Measurements from ENCODE around the gene TMEM198. TPM values are rescaled to one million over a fixed set of nuclear protein-coding genes. Genes with fewer than 3 reads are reported as not detected.
A peak's percentile ranks its signal among the peaks of the same experiment; 100 is the strongest.

Gene TMEM198
- total RNA-seq, 6 experiments from 2014 or later = 0.68 to 3.2 (median 1.2) TPM

DNA sequence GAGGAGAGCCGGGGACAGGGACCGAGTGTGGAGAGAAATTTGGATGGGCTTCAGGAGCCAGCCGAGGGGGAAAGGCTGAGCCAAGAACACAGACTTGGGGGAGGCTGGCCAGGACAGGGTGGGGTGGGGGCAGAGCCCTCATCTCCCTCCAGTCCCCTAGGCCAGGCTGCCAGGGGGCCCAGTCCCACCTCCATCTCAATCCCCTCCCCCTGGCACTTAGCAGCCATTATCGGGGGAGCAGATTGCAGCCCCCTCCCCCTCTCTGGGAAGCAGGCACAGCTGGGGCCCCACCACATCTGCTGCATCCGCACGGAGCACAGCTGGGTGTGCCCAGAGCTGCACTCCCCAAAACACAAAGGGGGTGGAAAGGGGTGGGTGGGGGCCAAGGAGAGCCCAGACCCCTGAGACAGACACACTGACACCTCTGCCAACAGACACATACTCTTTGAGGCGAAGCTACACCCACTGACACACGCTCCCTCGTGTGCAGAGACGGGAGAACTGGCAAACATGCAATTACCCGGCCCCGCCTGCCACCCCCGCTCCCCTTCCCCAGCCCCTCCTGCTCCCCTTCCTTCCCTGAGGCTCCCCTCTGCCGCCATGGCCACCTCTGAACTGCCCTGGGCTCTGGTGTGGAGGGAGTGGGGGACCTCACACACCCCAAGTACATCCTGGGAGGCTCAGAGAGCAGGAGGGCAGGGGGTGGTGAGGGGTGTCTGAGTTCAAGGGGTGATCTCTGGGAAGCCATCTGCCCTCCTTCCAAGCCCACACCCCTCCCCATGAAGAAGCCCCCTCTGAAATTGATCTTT lies 34.7 kb upstream of the TMEM198 start:
- H3K4me3 ChIP-seq = no peak overlapping the region
- DNase-seq (no peak), ATAC-seq (peak; percentile 4 to 40 (median 20))
- peaks cover 0 to 9% (median 0%) of the 10 kb centered on the region in 4 donors for H3K36me3 ChIP-seq
- intact Hi-C loops (cut with DNase I) = no loop called here
- no peaks in the 10 kb centered on the region for H3K27me3 ChIP-seq
- WGBS (ENCODE audit: insufficient coverage, low coverage, low lambda C conversion rate, missing lambda C conversion rate) = 19% methylated on average over 8 of the region's 14 CpGs
- no peak overlapping the region for H3K27ac ChIP-seq
- peaks cover 0 to 3% (median 0%) of the 10 kb centered on the region in 4 donors for H3K4me1 ChIP-seq
- TF ChIP-seq, protein P1, sequence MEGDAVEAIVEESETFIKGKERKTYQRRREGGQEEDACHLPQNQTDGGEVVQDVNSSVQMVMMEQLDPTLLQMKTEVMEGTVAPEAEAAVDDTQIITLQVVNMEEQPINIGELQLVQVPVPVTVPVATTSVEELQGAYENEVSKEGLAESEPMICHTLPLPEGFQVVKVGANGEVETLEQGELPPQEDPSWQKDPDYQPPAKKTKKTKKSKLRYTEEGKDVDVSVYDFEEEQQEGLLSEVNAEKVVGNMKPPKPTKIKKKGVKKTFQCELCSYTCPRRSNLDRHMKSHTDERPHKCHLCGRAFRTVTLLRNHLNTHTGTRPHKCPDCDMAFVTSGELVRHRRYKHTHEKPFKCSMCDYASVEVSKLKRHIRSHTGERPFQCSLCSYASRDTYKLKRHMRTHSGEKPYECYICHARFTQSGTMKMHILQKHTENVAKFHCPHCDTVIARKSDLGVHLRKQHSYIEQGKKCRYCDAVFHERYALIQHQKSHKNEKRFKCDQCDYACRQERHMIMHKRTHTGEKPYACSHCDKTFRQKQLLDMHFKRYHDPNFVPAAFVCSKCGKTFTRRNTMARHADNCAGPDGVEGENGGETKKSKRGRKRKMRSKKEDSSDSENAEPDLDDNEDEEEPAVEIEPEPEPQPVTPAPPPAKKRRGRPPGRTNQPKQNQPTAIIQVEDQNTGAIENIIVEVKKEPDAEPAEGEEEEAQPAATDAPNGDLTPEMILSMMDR (IDR thresholded peaks at IDR 0.05) = no peak
- TF ChIP-seq POLR2A (IDR thresholded peaks at IDR 0.05) = no peak
- no peaks in the 10 kb centered on the region for H3K9me3 ChIP-seq

DNA sequence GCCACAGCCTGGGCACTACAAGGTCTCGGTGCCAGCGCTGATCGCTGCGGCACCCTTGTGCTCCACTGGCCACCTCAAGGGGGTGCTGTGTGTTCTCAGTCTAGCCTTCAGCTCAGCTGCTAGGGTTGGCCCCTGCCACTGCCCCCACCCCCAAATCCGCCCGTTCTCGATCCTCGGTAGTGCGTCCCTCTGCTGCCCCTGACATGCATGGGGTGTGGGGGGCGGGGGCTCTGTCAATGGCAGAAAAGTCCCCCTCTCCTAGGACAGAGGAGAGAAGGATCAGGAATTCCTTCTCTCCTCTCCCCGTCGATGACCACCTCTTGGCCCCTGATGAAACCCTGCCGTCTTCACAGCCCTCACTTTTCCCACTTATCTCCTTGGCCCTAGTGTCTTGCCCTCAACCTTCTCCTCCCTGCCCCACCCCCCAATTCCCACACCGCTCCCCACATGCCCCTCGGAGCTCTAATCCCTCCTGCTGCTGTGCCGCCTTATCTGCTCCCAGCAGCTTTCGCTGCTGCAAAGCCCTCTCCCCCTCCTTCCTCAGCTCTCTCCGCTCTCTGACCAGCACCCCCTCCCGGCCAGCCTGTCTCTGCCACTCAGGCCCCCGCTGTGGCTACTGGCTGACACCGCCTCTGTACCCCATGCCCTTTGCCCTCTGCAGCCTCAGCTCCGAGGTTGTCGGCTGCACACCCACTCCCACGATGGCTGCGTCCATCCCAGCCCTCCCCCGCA lies 33.9 kb upstream of the TMEM198 start:
- ATAC-seq (peak; percentile 76 to 83 (median 80)), DNase-seq (peak in 2 of 3 donors; percentile 54 to 56)
- intact Hi-C loops (cut with DNase I) = no loop called here
- TF ChIP-seq, protein P1 (IDR thresholded peaks at IDR 0.05) = peak; percentile 32 to 59 (median 54)
- no peak for TF ChIP-seq POLR2A (IDR thresholded peaks at IDR 0.05)
- H3K9me3 ChIP-seq = no peaks in the 10 kb centered on the region
- H3K4me1 ChIP-seq = peaks cover 0 to 3% (median 0%) of the 10 kb centered on the region in 4 donors
- no peaks in the 10 kb centered on the region for H3K27me3 ChIP-seq
- peaks cover 0 to 9% (median 0%) of the 10 kb centered on the region in 4 donors for H3K36me3 ChIP-seq
- WGBS (ENCODE audit: insufficient coverage, low coverage, low lambda C conversion rate, missing lambda C conversion rate) = 2% methylated on average over 16 of the region's 26 CpGs
- H3K4me3 ChIP-seq = no peak overlapping the region
- no peak overlapping the region for H3K27ac ChIP-seq

DNA sequence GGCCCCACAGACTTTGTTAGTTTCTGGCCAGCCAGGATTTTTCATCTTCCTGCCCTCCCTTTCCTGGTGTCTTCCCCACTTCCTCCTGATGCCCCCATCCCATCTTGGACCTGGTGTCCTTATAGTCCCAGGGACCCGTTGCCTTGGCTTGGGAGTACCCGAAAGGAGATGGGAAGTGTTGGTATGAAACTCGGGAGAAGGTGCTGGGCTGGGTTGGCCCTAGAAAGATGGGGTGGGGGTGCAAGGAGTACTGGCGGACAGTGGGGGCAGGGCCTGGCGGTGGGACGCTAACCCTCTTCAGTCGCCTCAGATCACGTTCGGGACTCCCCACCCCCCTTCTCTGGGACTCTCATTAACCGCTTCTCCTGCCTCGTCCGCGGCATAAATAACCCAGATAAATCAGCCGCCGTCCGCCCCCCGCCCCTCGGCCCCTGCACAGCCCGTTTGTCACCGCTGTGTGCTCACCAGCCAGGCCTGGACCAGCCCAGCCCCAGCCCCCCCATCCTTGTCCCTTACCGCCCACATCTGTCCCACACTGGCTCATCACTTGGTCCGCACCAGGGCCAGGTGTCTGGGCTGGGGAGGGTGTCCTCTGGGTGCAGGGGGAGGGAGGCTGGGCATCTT lies 33.2 kb upstream of the TMEM198 start:
- H3K27me3 ChIP-seq = no peaks in the 10 kb centered on the region
- intact Hi-C loops (cut with DNase I) = no loop called here

More for the DNA sequence above, 33.2 kb upstream of the TMEM198 start:
- H3K36me3 ChIP-seq = peaks cover 0 to 9% (median 0%) of the 10 kb centered on the region in 4 donors
- no peak for TF ChIP-seq POLR2A (IDR thresholded peaks at IDR 0.05)
- TF ChIP-seq, protein P1 (IDR thresholded peaks at IDR 0.05) = no peak
- H3K4me3 ChIP-seq = no peak overlapping the region
- no peaks in the 10 kb centered on the region for H3K9me3 ChIP-seq
- H3K27ac ChIP-seq = no peak overlapping the region
- peaks cover 0 to 3% (median 0%) of the 10 kb centered on the region in 4 donors for H3K4me1 ChIP-seq
- DNase-seq (no peak), ATAC-seq (no peak)
- 6% methylated on average over 16 of the region's 22 CpGs for WGBS (ENCODE audit: insufficient coverage, low coverage, low lambda C conversion rate, missing lambda C conversion rate)

All from right lobe of liver (tissue), 6 donors.